GM18511 (cell line): ENCODE measurements around the gene PTPRE.
A peak's percentile ranks its signal among the peaks of the same experiment; 100 is the strongest.

Experiments used
- ATAC-seq: cut with Tn5 transposase; IDR thresholded peaks from one replicate; pipeline ENCODE4 v1.9.1; 2021; ENCODE audit warnings: mild to moderate bottlenecking, moderate library complexity; ENCODE audit not compliant: unreplicated experiment

The PTPRE gene

DNA sequence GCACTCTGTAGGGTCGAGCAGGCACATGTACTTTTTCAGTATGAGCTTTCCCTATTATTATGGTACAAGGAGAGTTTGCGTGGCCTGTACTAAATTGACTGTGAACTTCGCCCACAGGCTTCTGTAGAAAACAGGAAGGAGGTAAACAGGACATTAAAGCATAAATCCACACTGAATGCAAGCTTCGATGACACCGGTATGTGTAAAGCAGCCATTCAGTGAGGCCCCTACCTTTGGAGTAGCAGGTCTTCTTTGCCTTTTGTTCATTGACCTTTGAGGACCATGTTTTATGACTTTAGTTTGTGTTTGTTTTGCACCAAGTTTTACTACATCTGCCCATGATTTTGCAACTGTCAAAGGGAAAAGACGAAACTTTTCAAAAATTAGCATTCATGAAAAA lies 204.8 kb downstream of the PTPRE start:
- ATAC-seq = no peak

- ATAC-seq = no peak
Measured at GRCh38 chr10:128113026-128113425, 206.1 kb downstream of the PTPRE start.

GRCh38 chr10:128114901-128115300 lies 208.0 kb downstream of the PTPRE start:
- ATAC-seq = no peak

DNA sequence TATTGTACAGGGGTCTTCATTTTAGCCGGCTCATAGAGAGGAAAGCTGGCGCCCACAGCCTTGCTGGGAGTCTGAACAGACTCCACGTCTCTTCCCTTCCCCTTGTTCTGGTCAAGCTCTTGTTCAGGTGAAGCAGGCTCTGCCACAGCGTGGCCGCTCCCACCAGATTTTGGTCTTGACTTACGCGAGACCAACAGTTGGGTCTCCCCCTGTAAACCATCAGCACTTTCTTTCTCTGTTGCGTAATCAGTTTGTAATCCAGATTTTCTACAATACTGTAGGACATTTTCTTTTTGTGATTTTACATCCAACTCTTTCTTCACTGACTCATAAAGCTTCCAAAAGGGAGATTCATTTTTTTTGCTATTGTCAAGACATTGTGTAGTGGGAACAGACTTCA lies 208.5 kb downstream of the PTPRE start:
- ATAC-seq = no peak

DNA sequence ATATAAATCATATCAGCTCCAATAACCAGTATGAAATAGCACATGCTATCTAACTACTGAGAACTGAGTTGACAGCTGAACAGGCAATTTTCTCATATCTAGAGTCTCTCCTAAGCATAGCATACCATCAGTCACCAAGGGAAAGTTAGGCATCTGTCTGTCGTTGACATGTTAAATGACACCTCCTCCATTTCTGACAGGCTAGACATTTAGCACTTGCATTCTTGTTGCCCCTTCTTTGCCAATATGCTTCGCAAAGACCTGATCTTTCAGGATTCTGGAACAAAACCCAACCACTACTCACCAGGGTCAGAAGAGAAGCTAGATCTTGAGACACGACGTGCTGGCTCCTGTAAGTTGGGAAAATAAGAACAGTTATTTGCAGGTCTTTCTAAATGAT lies 209.3 kb downstream of the PTPRE start:
- no peak for ATAC-seq

GRCh38 chr10:128116851-128117615 lies 210.1 kb downstream of the PTPRE start:
- ATAC-seq = no peak

DNA sequence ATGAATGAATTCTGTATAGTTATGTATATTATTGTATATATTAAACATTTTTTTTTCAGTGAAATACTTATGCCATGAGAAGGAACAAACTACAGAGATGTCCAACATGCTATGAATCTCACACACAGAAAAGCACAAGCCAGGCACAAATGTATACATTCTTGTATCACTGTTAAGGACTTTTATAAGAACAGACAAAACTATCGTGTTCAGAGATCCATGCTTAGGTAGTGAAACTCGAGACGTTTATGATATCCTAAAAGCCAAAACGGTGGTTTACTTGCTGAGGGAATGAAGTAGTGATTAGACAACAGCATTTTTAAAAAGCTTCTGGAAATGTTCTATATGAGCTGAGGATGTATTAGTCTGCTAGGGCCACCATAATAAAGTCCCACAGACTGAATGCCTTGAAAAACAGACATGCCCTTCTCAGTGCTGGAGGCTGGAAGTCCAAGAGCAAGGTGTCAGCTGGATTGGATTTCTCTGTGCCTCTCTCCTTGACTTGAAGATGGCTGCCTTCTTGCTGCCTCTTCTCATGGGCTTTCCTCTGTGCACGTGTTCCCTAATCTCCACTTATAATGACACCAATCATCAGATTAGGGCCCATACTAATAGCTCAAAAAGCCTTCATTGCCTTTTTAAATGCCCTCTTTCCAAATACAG lies 215.0 kb downstream of the PTPRE start:
- ATAC-seq = no peak

GRCh38 chr10:128122931-128123330 lies 216.0 kb downstream of the PTPRE start:
- no peak for ATAC-seq

DNA sequence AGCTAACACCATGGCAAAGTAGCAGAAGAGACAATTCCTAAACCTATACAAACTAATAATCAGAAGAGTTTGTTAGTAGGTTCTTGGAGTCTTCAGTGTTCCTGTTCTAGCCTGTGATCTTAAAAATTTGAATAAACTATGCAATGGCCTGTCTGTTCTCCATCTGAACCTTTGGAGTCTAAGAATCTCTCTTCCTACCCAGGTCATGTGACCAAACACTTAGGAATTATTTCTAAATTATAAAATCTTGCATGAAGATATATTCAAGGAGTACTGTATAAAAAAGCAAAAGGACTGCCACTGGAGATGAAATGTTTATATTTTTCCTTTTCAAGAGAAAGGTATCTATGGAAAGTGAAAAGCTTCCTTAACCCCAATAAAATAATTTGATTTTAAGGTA lies 216.9 kb downstream of the PTPRE start:
- ATAC-seq = no peak

- no peak for ATAC-seq
Measured at GRCh38 chr10:128124813-128125403, 218.0 kb downstream of the PTPRE start.

- no peak for ATAC-seq
Measured at GRCh38 chr10:128125416-128125943, 218.6 kb downstream of the PTPRE start.

- ATAC-seq = peak; percentile 88
Measured at GRCh38 chr10:128125944-128126764, 219.3 kb downstream of the PTPRE start, which contains the start of gene MKI67. MKI67 (minus strand) TSS chr10:128126423; CDS start chr10:128125667, 756 bp downstream.

GRCh38 chr10:128128582-128128981 lies 221.7 kb downstream of the PTPRE start:
- ATAC-seq = no peak

GRCh38 chr10:128130051-128130450 lies 223.1 kb downstream of the PTPRE start:
- ATAC-seq = no peak
